HG03135 (cell line): ENCODE results near the gene KRTAP10-10.
"Not testable (repeated sequence)": the region's sequence is repeated elsewhere in the genome, so short reads cannot be mapped to it uniquely, and the experiment has no call there.

Experiments used
- ATAC-seq: cut with Tn5 transposase; IDR thresholded peaks from one replicate; pipeline ENCODE4 v1.9.1; 2021; ENCODE audit warnings: mild to moderate bottlenecking, moderate library complexity; ENCODE audit not compliant: unreplicated experiment

KRTAP10-10 gene

GRCh38 chr21:44650265-44650972 lies 13.3 kb downstream of the KRTAP10-10 start:
- no peak for ATAC-seq

GRCh38 chr21:44650973-44651675 lies 14.0 kb downstream of the KRTAP10-10 start:
- ATAC-seq, result no peak

GRCh38 chr21:44653123-44653522 lies 16.0 kb downstream of the KRTAP10-10 start:
- no peak for ATAC-seq

GRCh38 chr21:44653656-44654575 lies 16.8 kb downstream of the KRTAP10-10 start:
- no peak for ATAC-seq

- no peak for ATAC-seq
These were observed 17.5 kb downstream of the KRTAP10-10 start, which contains the start of gene KRTAP12-4 for GRCh38 chr21:44654576-44655175. TSS of gene KRTAP12-4 (minus strand) at chr21:44654659. CDS start at chr21:44654614, 45 bp downstream.

- no peak for ATAC-seq
These were observed 19.7 kb downstream of the KRTAP10-10 start for GRCh38 chr21:44656868-44657267.

GRCh38 chr21:44657635-44658540 lies 20.7 kb downstream of the KRTAP10-10 start, which contains the start of gene KRTAP12-3:
TSS of gene KRTAP12-3 (plus strand) at chr21:44657932. CDS start at chr21:44657980, 48 bp downstream.
- ATAC-seq, result no peak

- ATAC-seq, result no peak
These were observed 21.4 kb downstream of the KRTAP10-10 start for GRCh38 chr21:44658541-44658910.

GRCh38 chr21:44658913-44659595 lies 21.9 kb downstream of the KRTAP10-10 start:
- no peak for ATAC-seq

- ATAC-seq, result not testable (repeated sequence)
These were observed 24.4 kb downstream of the KRTAP10-10 start for GRCh38 chr21:44661567-44661966.

- no peak for ATAC-seq
These were observed 27.5 kb downstream of the KRTAP10-10 start for GRCh38 chr21:44664691-44665090.

GRCh38 chr21:44666401-44667320 lies 29.5 kb downstream of the KRTAP10-10 start, which contains the start of gene KRTAP12-2:
TSS of gene KRTAP12-2 (minus strand) at chr21:44666927. CDS start at chr21:44666886, 41 bp downstream.
- ATAC-seq, result no peak

GRCh38 chr21:44667612-44668011 lies 30.5 kb downstream of the KRTAP10-10 start:
- ATAC-seq, result no peak

GRCh38 chr21:44670642-44671432 lies 33.7 kb downstream of the KRTAP10-10 start:
- no peak for ATAC-seq

GRCh38 chr21:44671911-44672310 lies 34.8 kb downstream of the KRTAP10-10 start:
- no peak for ATAC-seq

GRCh38 chr21:44677881-44678280 lies 40.7 kb downstream of the KRTAP10-10 start:
- no peak for ATAC-seq

- ATAC-seq, result no peak
These were observed 44.0 kb downstream of the KRTAP10-10 start for GRCh38 chr21:44681152-44681551.
